ENCODE measurements around the gene NDUFA12.

DNA sequence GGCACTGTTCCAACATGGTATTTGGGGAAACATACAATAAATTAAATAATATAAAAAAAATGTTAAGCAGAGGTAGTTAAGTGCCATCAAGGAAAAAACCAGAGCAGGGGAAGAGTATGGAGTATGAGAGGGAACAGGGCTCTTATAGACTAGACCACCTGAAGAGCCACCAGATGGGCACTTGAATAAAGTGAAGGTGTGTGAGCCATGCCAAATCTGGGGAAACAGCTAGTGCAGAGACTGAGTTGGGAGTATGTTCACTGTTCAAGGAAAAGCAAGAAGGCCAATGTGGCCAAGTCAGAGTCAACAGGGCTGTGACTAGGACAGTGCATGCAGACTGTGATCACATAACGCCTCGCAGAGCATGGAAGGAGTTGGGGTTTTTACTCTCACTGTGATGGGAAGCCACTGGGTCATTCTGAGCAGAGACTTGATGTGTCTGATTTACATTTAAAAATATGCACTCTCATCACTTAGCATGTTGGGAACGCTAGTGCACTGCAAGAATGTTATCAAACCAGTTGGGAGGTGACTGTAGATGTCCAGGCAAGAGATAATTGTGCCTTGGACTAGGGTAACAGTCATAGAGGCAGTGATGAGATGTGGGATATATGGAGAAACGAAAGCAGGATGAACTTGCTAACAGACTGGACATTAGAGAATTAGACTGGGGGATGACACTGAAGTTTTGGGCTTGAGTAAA lies 25.6 kb downstream of the NDUFA12 start:
- TF ChIP-seq, protein P1, sequence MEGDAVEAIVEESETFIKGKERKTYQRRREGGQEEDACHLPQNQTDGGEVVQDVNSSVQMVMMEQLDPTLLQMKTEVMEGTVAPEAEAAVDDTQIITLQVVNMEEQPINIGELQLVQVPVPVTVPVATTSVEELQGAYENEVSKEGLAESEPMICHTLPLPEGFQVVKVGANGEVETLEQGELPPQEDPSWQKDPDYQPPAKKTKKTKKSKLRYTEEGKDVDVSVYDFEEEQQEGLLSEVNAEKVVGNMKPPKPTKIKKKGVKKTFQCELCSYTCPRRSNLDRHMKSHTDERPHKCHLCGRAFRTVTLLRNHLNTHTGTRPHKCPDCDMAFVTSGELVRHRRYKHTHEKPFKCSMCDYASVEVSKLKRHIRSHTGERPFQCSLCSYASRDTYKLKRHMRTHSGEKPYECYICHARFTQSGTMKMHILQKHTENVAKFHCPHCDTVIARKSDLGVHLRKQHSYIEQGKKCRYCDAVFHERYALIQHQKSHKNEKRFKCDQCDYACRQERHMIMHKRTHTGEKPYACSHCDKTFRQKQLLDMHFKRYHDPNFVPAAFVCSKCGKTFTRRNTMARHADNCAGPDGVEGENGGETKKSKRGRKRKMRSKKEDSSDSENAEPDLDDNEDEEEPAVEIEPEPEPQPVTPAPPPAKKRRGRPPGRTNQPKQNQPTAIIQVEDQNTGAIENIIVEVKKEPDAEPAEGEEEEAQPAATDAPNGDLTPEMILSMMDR (IDR thresholded peaks at IDR 0.05): no peak
- TF ChIP-seq POLR2A (IDR thresholded peaks at IDR 0.05): no peak
- no peak for TF ChIP-seq EP300 (IDR thresholded peaks at IDR 0.05)

Measured in tibial nerve (tissue), 4 donors.